Measurements from ENCODE around the gene NAA11.

DNA sequence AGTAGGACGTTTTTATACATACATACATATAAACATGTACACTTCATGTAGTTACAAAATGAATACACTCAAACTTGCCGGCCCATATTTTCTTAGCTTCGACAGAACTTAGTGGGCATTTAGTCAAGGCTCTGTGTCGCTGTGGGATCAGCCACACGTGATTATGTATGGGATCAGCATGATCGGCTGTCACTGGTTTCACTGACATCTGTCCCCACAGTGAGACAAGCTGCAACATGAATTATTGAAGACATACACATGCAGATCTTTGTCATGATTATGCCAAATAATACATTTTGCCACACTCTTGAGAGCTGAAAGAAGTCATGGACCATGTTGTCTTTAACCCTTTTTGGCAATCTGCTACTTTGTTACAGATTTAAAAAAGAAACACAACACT lies 38.2 kb upstream of the NAA11 start:
- TF ChIP-seq, protein P1, sequence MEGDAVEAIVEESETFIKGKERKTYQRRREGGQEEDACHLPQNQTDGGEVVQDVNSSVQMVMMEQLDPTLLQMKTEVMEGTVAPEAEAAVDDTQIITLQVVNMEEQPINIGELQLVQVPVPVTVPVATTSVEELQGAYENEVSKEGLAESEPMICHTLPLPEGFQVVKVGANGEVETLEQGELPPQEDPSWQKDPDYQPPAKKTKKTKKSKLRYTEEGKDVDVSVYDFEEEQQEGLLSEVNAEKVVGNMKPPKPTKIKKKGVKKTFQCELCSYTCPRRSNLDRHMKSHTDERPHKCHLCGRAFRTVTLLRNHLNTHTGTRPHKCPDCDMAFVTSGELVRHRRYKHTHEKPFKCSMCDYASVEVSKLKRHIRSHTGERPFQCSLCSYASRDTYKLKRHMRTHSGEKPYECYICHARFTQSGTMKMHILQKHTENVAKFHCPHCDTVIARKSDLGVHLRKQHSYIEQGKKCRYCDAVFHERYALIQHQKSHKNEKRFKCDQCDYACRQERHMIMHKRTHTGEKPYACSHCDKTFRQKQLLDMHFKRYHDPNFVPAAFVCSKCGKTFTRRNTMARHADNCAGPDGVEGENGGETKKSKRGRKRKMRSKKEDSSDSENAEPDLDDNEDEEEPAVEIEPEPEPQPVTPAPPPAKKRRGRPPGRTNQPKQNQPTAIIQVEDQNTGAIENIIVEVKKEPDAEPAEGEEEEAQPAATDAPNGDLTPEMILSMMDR (IDR thresholded peaks at IDR 0.05; ENCODE audit: low read depth, low read length), result no peak
- no peak for TF ChIP-seq MYC (IDR thresholded peaks at IDR 0.05; ENCODE audit: low read depth, low read length)
- TF ChIP-seq, protein P2, sequence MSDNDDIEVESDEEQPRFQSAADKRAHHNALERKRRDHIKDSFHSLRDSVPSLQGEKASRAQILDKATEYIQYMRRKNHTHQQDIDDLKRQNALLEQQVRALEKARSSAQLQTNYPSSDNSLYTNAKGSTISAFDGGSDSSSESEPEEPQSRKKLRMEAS (IDR thresholded peaks at IDR 0.05; ENCODE audit: low read depth, low read length), result no peak

Data from NB4 (cell line).